ENCODE data around the gene TRAF2.

DNA sequence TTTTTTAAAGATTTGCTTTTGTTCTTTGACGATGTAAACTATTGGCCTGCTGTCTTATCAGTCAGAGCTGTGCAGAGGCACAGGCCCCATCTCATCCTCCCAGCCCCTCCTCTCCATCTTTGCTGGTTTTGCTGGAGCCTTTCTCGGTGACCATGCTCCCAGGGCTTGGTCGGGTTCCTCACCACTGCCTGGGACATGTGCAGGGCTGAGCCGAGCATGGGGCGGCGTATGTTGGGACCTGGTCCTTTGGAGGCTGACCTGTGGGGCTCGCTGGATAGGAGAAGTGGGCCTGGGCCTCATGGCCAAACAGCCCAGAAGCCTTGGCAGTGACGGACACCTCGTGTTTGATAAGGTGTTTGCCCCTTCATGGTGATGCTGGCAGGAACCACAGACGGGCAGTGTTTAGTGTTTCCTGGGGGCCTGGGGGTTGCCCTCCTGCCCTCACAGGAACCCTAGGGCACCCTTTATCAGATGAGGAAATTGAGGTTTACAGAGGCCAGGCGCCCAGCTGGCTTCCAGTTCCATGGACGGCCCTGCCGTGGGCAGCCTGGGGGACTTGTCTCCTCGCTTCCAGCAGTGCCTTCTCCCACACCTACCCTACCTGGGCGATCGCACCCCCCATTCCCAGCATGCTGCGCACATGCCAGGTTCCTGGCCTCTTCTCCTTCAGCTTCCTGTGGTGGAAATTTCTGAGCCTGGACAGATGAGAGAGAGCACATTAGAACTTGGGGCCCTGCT is 27.6 kb downstream of the TRAF2 start:
- TF ChIP-seq ZC3H10 (CRISPR knock-in tag; IDR thresholded peaks at IDR 0.05) (no peak), TCF4 (CRISPR knock-in tag; IDR thresholded peaks at IDR 0.05; ENCODE audit: borderline replicate concordance) (no peak)
